CD8-positive, alpha-beta memory T cell (primary cell): Measurements from ENCODE around the gene CAND2. TPM values are rescaled to one million over a fixed set of nuclear protein-coding genes. Genes with fewer than 3 reads are reported as not detected.
"Not testable (repeated sequence)": the region's sequence is repeated elsewhere in the genome, so short reads cannot be mapped to it uniquely, and the experiment has no call there.

ENCODE experiments used
- CTCF ChIA-PET: fragments of 350-600 bp; sonication (Branson Sonifier 250); formaldehyde crosslinking; loops from one replicate; lab custom pipeline; 2021; ENCODE audit warnings: antibody characterized with exemption; lab: Charles Lee
- POLR2A ChIA-PET: fragments of 350-600 bp; sonication (Branson Sonifier 250); formaldehyde crosslinking; loops from one replicate; lab custom pipeline; 2021; ENCODE audit warnings: antibody characterized with exemption; lab: Charles Lee
- DNase-seq, 5 donors: peaks; one replicate each; pipeline versions ENCODE4 v3.0.0 to v3.0.0-alpha.2; 2020 to 2022; ENCODE audit warnings: mixed read lengths in 1 of 5
- H3K27ac ChIP-seq: one replicate; pipeline ENCODE4 v1.7.0; 2013; ENCODE audit warnings: low read depth, mild to moderate bottlenecking, low read length, moderate library complexity
- H3K27me3 ChIP-seq: 2 replicates; pipeline ENCODE4 v1.7.0; 2013; ENCODE audit warnings: low read length, mild to moderate bottlenecking; ENCODE audit not compliant: insufficient read depth, poor library complexity, severe bottlenecking
- H3K36me3 ChIP-seq: 2 replicates; pipeline ENCODE4 v1.7.0; 2013; ENCODE audit warnings: mild to moderate bottlenecking, low read length, moderate library complexity; ENCODE audit not compliant: insufficient read depth
- H3K4me1 ChIP-seq: 2 replicates; pipeline ENCODE4 v1.7.0; 2013; ENCODE audit warnings: mild to moderate bottlenecking, low read length, moderate library complexity; ENCODE audit not compliant: insufficient read depth
- H3K4me3 ChIP-seq: 2 replicates; pipeline ENCODE4 v1.7.0; 2013; ENCODE audit warnings: mild to moderate bottlenecking, low read length
- H3K9me3 ChIP-seq: 2 replicates; pipeline ENCODE4 v1.7.0; 2013; ENCODE audit warnings: mild to moderate bottlenecking, low read length
- H3K27ac Mint-ChIP-seq, 8 donors: one replicate each; pipeline ENCODE4 v1.8.0; 2020 to 2021; ENCODE audit warnings: mixed read lengths in 8 of 8, mild to moderate bottlenecking in 6 of 8, inconsistent platforms in 3 of 8, moderate library complexity in 3 of 8
- H3K27me3 Mint-ChIP-seq, 2 donors: one replicate each; pipeline ENCODE4 v1.8.0; 2020 to 2021; ENCODE audit warnings: mixed read lengths in 2 of 2, mild to moderate bottlenecking in 1 of 2, moderate library complexity in 1 of 2
- H3K36me3 Mint-ChIP-seq, 3 donors: one replicate each; pipeline ENCODE4 v1.8.0; 2020 to 2021; ENCODE audit warnings: mixed read lengths in 3 of 3, inconsistent platforms in 1 of 3, mild to moderate bottlenecking in 1 of 3
- H3K4me1 Mint-ChIP-seq, 3 donors: one replicate each; pipeline ENCODE4 v1.8.0; 2020 to 2021; ENCODE audit warnings: mixed read lengths in 3 of 3, inconsistent platforms in 1 of 3, mild to moderate bottlenecking in 1 of 3
- H3K4me3 Mint-ChIP-seq, 7 donors: one replicate each; pipeline ENCODE4 v1.8.0; 2020 to 2021; ENCODE audit warnings: mixed read lengths in 7 of 7, mild to moderate bottlenecking in 6 of 7, moderate library complexity in 4 of 7, inconsistent platforms in 2 of 7
- H3K9me3 Mint-ChIP-seq, 5 donors: one replicate each; pipeline ENCODE4 v1.8.0; 2020 to 2022; ENCODE audit warnings: mixed read lengths in 5 of 5, mild to moderate bottlenecking in 3 of 5, moderate library complexity in 2 of 5, inconsistent platforms in 1 of 5
- polyA plus RNA-seq: library from polyadenylated mRNA; unstranded; fragments of 300-500 nt; fragmentation: Illumina TruSeq; gene quantifications from one replicate; pipeline ENCODE4 v1.2.3, GENCODE V29; 2021
- total RNA-seq, 2 experiments: library from RNA; stranded (reverse); gene quantifications; one replicate each; pipeline ENCODE4 v1.2.3, GENCODE V29; 2021

CAND2 gene
- total and polyA plus RNA-seq, 3 experiments from 2014 or later = 1.0 to 2.1 (median 1.1) TPM

DNA sequence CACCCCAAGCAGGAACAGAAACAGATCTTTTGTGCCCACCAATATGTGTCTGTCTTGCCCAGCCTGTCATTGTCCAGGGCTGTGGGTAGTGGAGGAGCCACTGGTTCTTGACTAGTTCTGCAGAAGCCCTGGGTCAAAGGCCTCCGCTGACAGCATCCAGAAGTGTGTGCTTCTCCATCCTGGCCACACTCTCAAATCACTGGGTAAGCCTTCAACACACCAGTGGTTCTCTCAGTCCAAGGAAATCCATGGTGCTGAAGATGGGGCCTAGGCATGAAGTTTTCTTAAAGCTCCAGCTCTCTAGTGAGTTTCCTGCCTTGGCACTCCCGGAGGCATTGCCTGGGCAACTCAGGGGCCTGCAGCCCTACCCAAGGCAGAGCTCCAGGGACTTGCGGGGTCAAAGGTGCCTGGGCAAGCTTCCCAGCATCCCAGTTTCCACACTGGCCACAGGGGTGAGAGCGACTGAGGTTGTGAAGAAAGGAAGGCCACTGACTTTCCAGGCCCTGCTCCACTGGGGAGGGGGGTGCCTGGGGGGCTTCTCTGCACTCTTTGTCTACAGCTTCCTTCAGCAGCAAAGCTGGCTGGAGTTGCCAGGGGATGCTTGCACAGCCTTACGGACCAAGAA is 82.8 kb downstream of the CAND2 start:
- POLR2A ChIA-PET = no interaction called here
- peaks cover 10 to 12% of the 10 kb centered on the region in 2 donors for H3K27me3 Mint-ChIP-seq
- H3K4me1 ChIP-seq = no peaks in the 10 kb centered on the region
- H3K27ac Mint-ChIP-seq = no peak overlapping the region
- CTCF ChIA-PET = interaction anchor here (0.6 to 0.7 kb wide), 2 partner anchors 9 to 13 kb away, joined by 3 read pairs; no protein-coding TSS in a partner anchor
- no peaks in the 10 kb centered on the region for H3K36me3 Mint-ChIP-seq
- no peaks in the 10 kb centered on the region for H3K9me3 Mint-ChIP-seq
- H3K4me3 ChIP-seq = no peak overlapping the region
- H3K36me3 ChIP-seq = no peaks in the 10 kb centered on the region
- no peaks in the 10 kb centered on the region for H3K27me3 ChIP-seq
- no peaks in the 10 kb centered on the region for H3K9me3 ChIP-seq
- no peak for DNase-seq
- no peaks in the 10 kb centered on the region for H3K4me1 Mint-ChIP-seq
- H3K4me3 Mint-ChIP-seq = no peak overlapping the region
- H3K27ac ChIP-seq = no peak overlapping the region

GRCh38 chr3:12881858-12882257 is 85.4 kb downstream of the CAND2 start:
- POLR2A ChIA-PET, H3K36me3 ChIP-seq, H3K36me3 Mint-ChIP-seq, H3K9me3 ChIP-seq, DNase-seq, H3K27ac ChIP-seq, H3K9me3 Mint-ChIP-seq, H3K4me3 ChIP-seq, H3K4me3 Mint-ChIP-seq, H3K27ac Mint-ChIP-seq, CTCF ChIA-PET: not testable (repeated sequence)
- Mint-ChIP-seq H3K4me1 (peaks cover 8 to 12% (median 11%) of the 10 kb centered on the region in 3 donors), H3K27me3 (peaks cover 8 to 18% of the 10 kb centered on the region in 2 donors)
- H3K27me3 ChIP-seq = peaks cover 13% of the 10 kb centered on the region
- peaks cover 15% of the 10 kb centered on the region for H3K4me1 ChIP-seq

- no peak overlapping the region for H3K27ac ChIP-seq
- no peak overlapping the region for H3K4me3 ChIP-seq
- POLR2A ChIA-PET = no interaction called here
- peaks cover 8 to 13% (median 11%) of the 10 kb centered on the region in 3 donors for H3K4me1 Mint-ChIP-seq
- peaks cover 16% of the 10 kb centered on the region for H3K4me1 ChIP-seq
- CTCF ChIA-PET = no interaction called here
- no peak for DNase-seq
- H3K27ac Mint-ChIP-seq = no peak overlapping the region
- no peaks in the 10 kb centered on the region for H3K36me3 ChIP-seq
- peaks cover 14% of the 10 kb centered on the region for H3K27me3 ChIP-seq
- no peaks in the 10 kb centered on the region for H3K9me3 ChIP-seq
- H3K4me3 Mint-ChIP-seq = no peak overlapping the region
- no peaks in the 10 kb centered on the region for H3K36me3 Mint-ChIP-seq
- H3K9me3 Mint-ChIP-seq = no peaks in the 10 kb centered on the region
- peaks cover 10 to 25% of the 10 kb centered on the region in 2 donors for H3K27me3 Mint-ChIP-seq
Observed at GRCh38 chr3:12882336-12883310, 86.1 kb downstream of the CAND2 start.

- no peaks in the 10 kb centered on the region for H3K36me3 Mint-ChIP-seq
- H3K4me3 ChIP-seq = no peak overlapping the region
Observed at GRCh38 chr3:12884186-12884680, 87.8 kb downstream of the CAND2 start.

More at GRCh38 chr3:12884186-12884680, 87.8 kb downstream of the CAND2 start:
- ChIA-PET POLR2A (no interaction called here), CTCF (interaction anchor here (1.7 kb wide), 1 partner anchor 97 kb away, joined by 6 read pairs; no protein-coding TSS in a partner anchor)
- no peaks in the 10 kb centered on the region for H3K9me3 Mint-ChIP-seq
- H3K4me3 Mint-ChIP-seq = no peak overlapping the region
- H3K4me1 Mint-ChIP-seq = peaks cover 8 to 13% (median 11%) of the 10 kb centered on the region in 3 donors
- no peaks in the 10 kb centered on the region for H3K9me3 ChIP-seq
- H3K36me3 ChIP-seq = no peaks in the 10 kb centered on the region
- no peak overlapping the region for H3K27ac Mint-ChIP-seq
- peaks cover 14% of the 10 kb centered on the region for H3K27me3 ChIP-seq
- no peak for DNase-seq
- no peak overlapping the region for H3K27ac ChIP-seq
- H3K27me3 Mint-ChIP-seq = peaks cover 10 to 30% of the 10 kb centered on the region in 2 donors
- H3K4me1 ChIP-seq = peaks cover 16% of the 10 kb centered on the region

Other genes starting within 250 kb of the CAND2 start
- 10 to 100 TPM; 30.0 to 33.6 TPM for gene MKRN2, start 239.6 kb upstream of the CAND2 start, total RNA-seq
- 51.6 TPM for gene MKRN2, start 239.6 kb upstream of the CAND2 start, polyA plus RNA-seq
- gene RAF1, start 132.6 kb upstream of the CAND2 start, total RNA-seq = 10 to 100 TPM; 89.4 to 90.9 TPM
- gene RAF1, start 132.6 kb upstream of the CAND2 start, polyA plus RNA-seq = 73.1 TPM
- gene TMEM40, start 37.4 kb upstream of the CAND2 start, total RNA-seq = not detected
- gene TMEM40, start 37.4 kb upstream of the CAND2 start, polyA plus RNA-seq = not detected
- 1,000 to 10,000 TPM; 2,528 to 2,642 TPM for gene RPL32, start 44.9 kb downstream of the CAND2 start, total RNA-seq
- gene RPL32, start 44.9 kb downstream of the CAND2 start, polyA plus RNA-seq = 2,743 TPM